K562 (cell line): ENCODE data around the gene PSMD8.

Experiments used
- BHLHE40 ChIP-seq: IDR thresholded peaks from 2 replicates; pipeline ENCODE4 v1.6.1; 2011; ENCODE audit warnings: low read length, improper control_type of control experiment
- CCAR2 ChIP-seq: fragments of 200-400 bp; formaldehyde crosslinking; IDR thresholded peaks from 2 replicates; pipeline ENCODE4 v1.6.1; 2017; ENCODE audit warnings: mild to moderate bottlenecking, low read depth, low read length
- FOXJ3 ChIP-seq: sonication (generic); formaldehyde crosslinking; IDR thresholded peaks from 2 replicates; pipeline ENCODE4 v1.4.0; 2020; ENCODE audit warnings: mild to moderate bottlenecking, missing genetic modification reagents
- GATA2 ChIP-seq: sonication (generic); formaldehyde crosslinking; IDR thresholded peaks from 2 replicates; pipeline ENCODE4 v1.4.0; 2020; ENCODE audit warnings: mild to moderate bottlenecking, missing genetic modification reagents
- MTA3 ChIP-seq: fragments of 450-650 bp; formaldehyde crosslinking; IDR thresholded peaks from 2 replicates; pipeline ENCODE4 v1.6.1; 2017; ENCODE audit warnings: mild to moderate bottlenecking, borderline replicate concordance
- POLR2AphosphoS5 ChIP-seq: IDR thresholded peaks from 2 replicates; pipeline ENCODE4 v1.6.1; 2011; ENCODE audit warnings: mild to moderate bottlenecking, low read depth, low read length, moderate library complexity; ENCODE audit not compliant: control insufficient read depth, insufficient read depth
- SAP30 ChIP-seq: fragments of 200-600 bp; sonication (generic); IDR thresholded peaks from 2 replicates; pipeline ENCODE4 v1.6.1; 2012; ENCODE audit warnings: borderline replicate concordance, low read depth, mild to moderate bottlenecking, moderate library complexity, low read length, control low read depth, inconsistent platforms; ENCODE audit not compliant: insufficient read depth, poor library complexity, severe bottlenecking
- SMAD3 ChIP-seq: fragments of 450-650 bp; formaldehyde crosslinking; conservative IDR thresholded peaks from 2 replicates; pipeline ENCODE4 v1.4.0; 2020; ENCODE audit warnings: mild to moderate bottlenecking
- SP1 ChIP-seq: sonication (generic); formaldehyde crosslinking; IDR thresholded peaks from 2 replicates; pipeline ENCODE4 v1.8.1; 2022; ENCODE audit warnings: mild to moderate bottlenecking, missing genetic modification reagents
- ZC3H8 ChIP-seq: fragments of 450-650 bp; IDR thresholded peaks from 2 replicates; pipeline ENCODE4 v1.6.1; 2017
- ZNF449 ChIP-seq: fragments of 250-450 bp; sonication (Bioruptor Pico); IDR thresholded peaks from 2 replicates; pipeline ENCODE4 v1.8.0; 2022; ENCODE audit warnings: moderate library complexity, mild to moderate bottlenecking, inconsistent platforms
- ZNF785 ChIP-seq: fragments of 250-450 bp; sonication (Bioruptor Pico); IDR thresholded peaks from 2 replicates; pipeline ENCODE4 v1.4.0; 2020; ENCODE audit warnings: mild to moderate bottlenecking
- TF ChIP-seq, protein P1 (sequence below): fragments of 450-650 bp; formaldehyde crosslinking; IDR thresholded peaks from 2 replicates; pipeline ENCODE4 v1.4.0; 2022; ENCODE audit warnings: mild to moderate bottlenecking, moderate library complexity

GRCh38 chr19:38346837-38347236 lies 27.5 kb upstream of the PSMD8 start:
- TF ChIP-seq SAP30 (no peak), ZC3H8 (no peak), FOXJ3 (CRISPR knock-in tag) (no peak), BHLHE40 (no peak), CCAR2 (no peak), GATA2 (no peak), SP1 (CRISPR knock-in tag) (no peak), ZNF785 (no peak), POLR2AphosphoS5 (no peak), MTA3 (no peak), ZNF449 (no peak), SMAD3 (CRISPR knock-in tag) (no peak)
- TF ChIP-seq, protein P1, sequence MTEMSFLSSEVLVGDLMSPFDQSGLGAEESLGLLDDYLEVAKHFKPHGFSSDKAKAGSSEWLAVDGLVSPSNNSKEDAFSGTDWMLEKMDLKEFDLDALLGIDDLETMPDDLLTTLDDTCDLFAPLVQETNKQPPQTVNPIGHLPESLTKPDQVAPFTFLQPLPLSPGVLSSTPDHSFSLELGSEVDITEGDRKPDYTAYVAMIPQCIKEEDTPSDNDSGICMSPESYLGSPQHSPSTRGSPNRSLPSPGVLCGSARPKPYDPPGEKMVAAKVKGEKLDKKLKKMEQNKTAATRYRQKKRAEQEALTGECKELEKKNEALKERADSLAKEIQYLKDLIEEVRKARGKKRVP = no peak
